ENCODE measurements around the gene ADSL.

Gene ADSL

DNA sequence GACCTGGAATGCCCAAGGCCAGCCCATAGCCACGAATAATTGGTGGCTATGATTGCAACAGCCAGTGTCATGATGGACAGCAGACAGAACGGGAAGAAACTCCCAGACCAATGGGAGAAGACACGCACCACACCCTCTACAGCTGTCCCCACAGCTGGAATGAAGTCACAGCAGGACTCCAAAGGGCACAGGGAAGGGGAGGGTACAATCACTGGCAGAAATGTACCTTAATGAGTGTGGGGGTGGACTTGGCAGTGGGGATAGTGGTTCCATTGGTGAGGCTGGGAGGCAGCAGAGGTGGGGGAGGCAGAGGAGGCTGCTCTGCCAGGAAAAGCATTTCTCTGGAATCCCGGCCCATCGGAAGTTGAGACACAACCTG lies 77.0 kb downstream of the ADSL start:
- Histone ChIP-seq H3K4me3 (ENCODE audit: low read length) (no peak overlapping the region), H3K4me1 (ENCODE audit: low read length) (no peaks in the 10 kb centered on the region), H3K27ac (ENCODE audit: low read length) (no peak overlapping the region), H3K9ac (ENCODE audit: low read length) (no peak overlapping the region), H3K4me2 (ENCODE audit: low read length) (no peak overlapping the region), H2AFZ (ENCODE audit: low read depth, low read length) (no peak overlapping the region), H3K27me3 (ENCODE audit: low read depth, low read length) (no peaks in the 10 kb centered on the region), H3K9me3 (ENCODE audit: insufficient read depth, low read length) (no peaks in the 10 kb centered on the region), H4K20me1 (ENCODE audit: insufficient read depth, low read length) (peaks cover 5% of the 10 kb centered on the region; the same call in 1 of the 2 replicates), H3K79me2 (ENCODE audit: low read length) (no peaks in the 10 kb centered on the region), H3K36me3 (replicated peaks; ENCODE audit: low read depth, low read length) (peaks cover 61% of the 10 kb centered on the region)
- no peak for TF ChIP-seq EZH2phosphoT487 (IDR thresholded peaks at IDR 0.05; ENCODE audit: low read depth)
- TF ChIP-seq, protein P1, sequence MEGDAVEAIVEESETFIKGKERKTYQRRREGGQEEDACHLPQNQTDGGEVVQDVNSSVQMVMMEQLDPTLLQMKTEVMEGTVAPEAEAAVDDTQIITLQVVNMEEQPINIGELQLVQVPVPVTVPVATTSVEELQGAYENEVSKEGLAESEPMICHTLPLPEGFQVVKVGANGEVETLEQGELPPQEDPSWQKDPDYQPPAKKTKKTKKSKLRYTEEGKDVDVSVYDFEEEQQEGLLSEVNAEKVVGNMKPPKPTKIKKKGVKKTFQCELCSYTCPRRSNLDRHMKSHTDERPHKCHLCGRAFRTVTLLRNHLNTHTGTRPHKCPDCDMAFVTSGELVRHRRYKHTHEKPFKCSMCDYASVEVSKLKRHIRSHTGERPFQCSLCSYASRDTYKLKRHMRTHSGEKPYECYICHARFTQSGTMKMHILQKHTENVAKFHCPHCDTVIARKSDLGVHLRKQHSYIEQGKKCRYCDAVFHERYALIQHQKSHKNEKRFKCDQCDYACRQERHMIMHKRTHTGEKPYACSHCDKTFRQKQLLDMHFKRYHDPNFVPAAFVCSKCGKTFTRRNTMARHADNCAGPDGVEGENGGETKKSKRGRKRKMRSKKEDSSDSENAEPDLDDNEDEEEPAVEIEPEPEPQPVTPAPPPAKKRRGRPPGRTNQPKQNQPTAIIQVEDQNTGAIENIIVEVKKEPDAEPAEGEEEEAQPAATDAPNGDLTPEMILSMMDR (IDR thresholded peaks at IDR 0.05; ENCODE audit: low read depth, low read length), result no peak

DNA sequence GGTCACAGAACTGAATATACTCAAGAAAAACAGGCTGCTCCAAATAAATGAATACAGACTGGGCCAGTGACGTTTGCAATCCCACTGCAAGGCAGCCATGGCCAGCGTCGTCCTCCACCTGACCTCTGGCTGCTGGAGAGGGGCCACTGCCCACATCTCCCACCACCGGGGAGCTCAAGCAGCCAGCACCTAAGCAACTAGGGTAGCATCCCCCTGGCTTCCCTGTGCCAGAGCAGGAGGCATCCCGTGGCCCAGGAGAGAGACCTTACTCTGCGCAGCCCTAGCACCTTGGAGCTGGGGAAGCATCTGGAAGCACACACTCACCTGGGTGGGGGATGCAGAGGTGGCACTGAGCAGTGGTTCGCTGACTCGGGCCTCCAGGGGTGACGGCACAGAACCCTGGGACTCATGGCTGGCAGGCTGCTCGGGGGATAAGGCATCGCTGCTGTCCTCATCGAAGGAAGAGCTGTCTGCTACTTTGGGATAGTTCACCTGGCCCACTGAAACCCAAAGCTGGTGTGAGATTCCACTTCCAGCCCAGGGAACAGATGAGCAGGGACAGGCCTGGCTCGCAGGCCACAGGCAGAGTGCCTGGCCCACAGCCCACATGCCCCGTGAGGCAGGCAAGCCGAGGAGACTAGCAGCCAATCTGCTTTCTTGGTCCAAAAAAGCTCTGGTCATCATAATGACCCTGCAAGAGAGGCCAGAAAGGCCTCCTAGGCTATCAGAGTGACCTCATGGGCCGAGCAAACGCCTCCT lies 77.8 kb downstream of the ADSL start:
- no peaks in the 10 kb centered on the region for H3K9me3 ChIP-seq (ENCODE audit: insufficient read depth, low read length)
- H3K4me1 ChIP-seq (ENCODE audit: low read length), result no peaks in the 10 kb centered on the region
- H3K79me2 ChIP-seq (ENCODE audit: low read length), result no peaks in the 10 kb centered on the region
- TF ChIP-seq, protein P1 (IDR thresholded peaks at IDR 0.05; ENCODE audit: low read depth, low read length), result no peak
- no peak for TF ChIP-seq EZH2phosphoT487 (IDR thresholded peaks at IDR 0.05; ENCODE audit: low read depth)
- H3K27me3 ChIP-seq (ENCODE audit: low read depth, low read length), result no peaks in the 10 kb centered on the region
- H3K9ac ChIP-seq (ENCODE audit: low read length), result no peak overlapping the region
- H3K4me3 ChIP-seq (ENCODE audit: low read length), result no peak overlapping the region
- H4K20me1 ChIP-seq (ENCODE audit: insufficient read depth, low read length), result peaks cover 5% of the 10 kb centered on the region; the same call in 1 of the 2 replicates
- peaks cover 61% of the 10 kb centered on the region for H3K36me3 ChIP-seq (replicated peaks; ENCODE audit: low read depth, low read length)
- H3K4me2 ChIP-seq (ENCODE audit: low read length), result no peak overlapping the region
- H2AFZ ChIP-seq (ENCODE audit: low read depth, low read length), result no peak overlapping the region
- no peak overlapping the region for H3K27ac ChIP-seq (ENCODE audit: low read length)

DNA sequence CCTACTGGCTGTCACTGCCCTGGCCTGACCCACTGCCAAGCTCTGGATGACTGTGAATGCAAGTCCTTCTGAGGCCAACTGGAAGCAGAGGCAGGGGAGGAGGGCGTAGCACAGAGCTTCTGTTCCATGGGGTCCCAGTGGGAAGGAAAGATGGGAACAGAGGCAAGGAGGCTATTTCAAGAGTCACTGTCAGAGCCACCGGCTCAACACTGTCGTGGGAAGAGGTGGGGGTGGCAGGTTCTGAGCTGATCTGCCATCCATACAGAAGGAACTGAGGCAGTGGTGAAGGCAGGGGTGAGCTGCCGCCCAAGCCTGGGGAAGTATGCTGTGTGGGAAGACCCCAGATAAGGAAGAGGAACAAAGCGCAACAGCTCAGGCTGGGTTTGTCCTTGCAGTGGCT lies 78.8 kb downstream of the ADSL start:
- Histone ChIP-seq H3K4me1 (ENCODE audit: low read length) (no peaks in the 10 kb centered on the region; the same call in 1 of the 2 replicates), H2AFZ (ENCODE audit: low read depth, low read length) (no peak overlapping the region), H3K4me2 (ENCODE audit: low read length) (no peak overlapping the region), H3K4me3 (ENCODE audit: low read length) (no peak overlapping the region), H3K27me3 (ENCODE audit: low read depth, low read length) (no peaks in the 10 kb centered on the region), H3K9ac (ENCODE audit: low read length) (no peak overlapping the region), H3K36me3 (replicated peaks; ENCODE audit: low read depth, low read length) (peaks cover 59% of the 10 kb centered on the region), H3K79me2 (ENCODE audit: low read length) (no peaks in the 10 kb centered on the region), H3K9me3 (ENCODE audit: insufficient read depth, low read length) (no peaks in the 10 kb centered on the region), H4K20me1 (ENCODE audit: insufficient read depth, low read length) (peaks cover 5% of the 10 kb centered on the region; the same call in 1 of the 2 replicates), H3K27ac (ENCODE audit: low read length) (no peak overlapping the region)
- no peak for TF ChIP-seq EZH2phosphoT487 (IDR thresholded peaks at IDR 0.05; ENCODE audit: low read depth)
- TF ChIP-seq, protein P1 (IDR thresholded peaks at IDR 0.05; ENCODE audit: low read depth, low read length), result no peak

DNA sequence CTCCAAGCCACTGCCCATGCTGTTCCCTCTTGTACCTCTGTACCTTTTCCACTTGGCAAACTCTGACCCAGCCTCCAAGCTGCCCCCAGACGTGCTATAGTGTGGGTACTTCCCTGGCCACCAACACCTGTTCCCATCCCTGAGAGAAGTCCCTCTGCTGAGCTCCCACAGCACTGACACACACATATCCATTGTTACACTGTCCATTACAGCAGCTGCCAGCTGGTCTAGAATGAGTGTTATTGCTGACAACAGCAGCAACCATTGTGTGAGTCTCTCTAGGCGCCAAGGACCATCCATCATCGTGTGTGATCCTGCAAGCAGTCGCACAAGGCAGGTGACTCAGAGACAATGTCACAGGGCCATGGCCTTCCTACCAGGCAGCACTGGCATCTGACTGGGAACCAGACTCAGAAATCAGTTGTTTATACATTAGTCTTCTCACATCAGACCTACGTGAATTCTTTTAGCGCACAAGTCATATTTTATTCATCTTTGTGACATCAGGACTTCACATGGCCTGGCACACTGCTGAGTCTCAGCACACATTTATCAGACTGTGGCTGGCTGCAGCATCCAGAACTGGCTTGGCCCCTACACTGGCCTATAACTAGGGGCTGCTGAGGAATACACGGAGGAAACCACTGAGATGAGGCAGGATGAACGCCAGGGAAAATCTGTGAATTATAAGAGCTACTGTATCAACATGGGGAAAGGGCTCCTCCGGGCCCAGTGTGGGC lies 80.5 kb downstream of the ADSL start:
- no peak overlapping the region for H3K4me2 ChIP-seq (ENCODE audit: low read length)
- TF ChIP-seq, protein P1 (IDR thresholded peaks at IDR 0.05; ENCODE audit: low read depth, low read length), result no peak
- no peak for TF ChIP-seq EZH2phosphoT487 (IDR thresholded peaks at IDR 0.05; ENCODE audit: low read depth)
- peaks cover 54% of the 10 kb centered on the region for H3K36me3 ChIP-seq (replicated peaks; ENCODE audit: low read depth, low read length)
- no peak overlapping the region for H2AFZ ChIP-seq (ENCODE audit: low read depth, low read length)
- no peaks in the 10 kb centered on the region; the same call in 1 of the 2 replicates for H3K4me1 ChIP-seq (ENCODE audit: low read length)
- H3K27ac ChIP-seq (ENCODE audit: low read length), result no peak overlapping the region
- no peaks in the 10 kb centered on the region for H3K27me3 ChIP-seq (ENCODE audit: low read depth, low read length)
- peaks cover 5% of the 10 kb centered on the region; the same call in 1 of the 2 replicates for H4K20me1 ChIP-seq (ENCODE audit: insufficient read depth, low read length)
- no peaks in the 10 kb centered on the region for H3K79me2 ChIP-seq (ENCODE audit: low read length)
- H3K9me3 ChIP-seq (ENCODE audit: insufficient read depth, low read length), result no peaks in the 10 kb centered on the region
- H3K4me3 ChIP-seq (ENCODE audit: low read length), result no peak overlapping the region
- no peak overlapping the region for H3K9ac ChIP-seq (ENCODE audit: low read length)
